GM12878 (cell line): ENCODE measurements around the gene CAST. TPM values are rescaled to one million over a fixed set of nuclear protein-coding genes. Genes with fewer than 3 reads are reported as not detected.

Experiments used
- ATAC-seq: fragments of 200-7000 bp; cut with Tn5 transposase; 3 replicates; pipeline ENCODE4 v1.9.1; 2020; ENCODE audit warnings: mild to moderate bottlenecking, moderate library complexity
- BruUV-seq: library from RNA; stranded (reverse); fragments of 400-500 nt; replicated peaks from 2 replicates; lab custom pipeline; 2021; lab: Mats Ljungman, UMichigan
- CTCF ChIA-PET: fragments of 300-600 bp; sonication (Branson Sonifier 250); formaldehyde crosslinking; extraction: SDS; loops from one replicate; lab custom pipeline; 2021; ENCODE audit warnings: inconsistent platforms; lab: Yijun Ruan, JAX
- POLR2A ChIA-PET: fragments of 350-600 bp; formaldehyde crosslinking; extraction: SDS; loops from one replicate; lab custom pipeline; 2021; ENCODE audit warnings: inconsistent platforms; lab: Charles Lee
- RAD21 ChIA-PET: fragments of 300-600 bp; sonication (Branson Sonifier 250); formaldehyde crosslinking; loops from one replicate; lab custom pipeline; 2023; ENCODE audit warnings: antibody characterized with exemption; ENCODE audit not compliant: unreplicated experiment; lab: Charles Lee
- SMC1A ChIA-PET: fragments of 300-600 bp; sonication (Branson Sonifier 250); formaldehyde crosslinking; loops from one replicate; lab custom pipeline; 2023; ENCODE audit not compliant: unreplicated experiment, uncharacterized antibody; lab: Charles Lee
- DNase-seq: peaks from one replicate; pipeline ENCODE4 v3.0.0-alpha.2; 2011; ENCODE audit warnings: low read depth, low spot score
- FAIRE-seq: peaks from 3 replicates; lab custom pipeline; 2011; peaks lifted over from hg19 to GRCh38; lab: Jason Lieb, UNC
- H2AFZ ChIP-seq: 2 replicates; pipeline ENCODE4 v1.6.0; 2011; ENCODE audit warnings: low read depth, low read length, control low read depth; ENCODE audit not compliant: control insufficient read depth
- H3K27ac ChIP-seq: 2 replicates; pipeline ENCODE4 v1.5.1; 2011; ENCODE audit warnings: control low read depth; ENCODE audit not compliant: control insufficient read depth, insufficient read depth
- H3K27me3 ChIP-seq, 2 experiments: replicated peaks in 1 of 2; 2 replicates each; pipeline versions ENCODE4 v1.6.0 to v1.6.1; 2011; ENCODE audit warnings: low read length in 1 of 2; ENCODE audit not compliant: control insufficient read depth in 2 of 2, insufficient read depth in 2 of 2
- H3K36me3 ChIP-seq, 2 experiments: 2 replicates each; pipeline ENCODE4 v1.5.1; 2011; ENCODE audit warnings: low read length in 1 of 2; ENCODE audit not compliant: control insufficient read depth in 2 of 2, insufficient read depth in 2 of 2
- H3K4me1 ChIP-seq: 2 replicates; pipeline ENCODE4 v1.6.1; 2011; ENCODE audit warnings: mild to moderate bottlenecking, low read length, moderate library complexity, mixed read lengths; ENCODE audit not compliant: control insufficient read depth, insufficient read depth
- H3K4me2 ChIP-seq: 2 replicates; pipeline ENCODE4 v1.6.0; 2011; ENCODE audit warnings: control low read depth; ENCODE audit not compliant: control insufficient read depth, insufficient read depth
- H3K4me3 ChIP-seq: fragments of 200-600 bp; sonication (generic); 2 replicates; pipeline ENCODE4 v1.5.1; 2016
- H3K79me2 ChIP-seq: 2 replicates; pipeline ENCODE4 v1.6.0; 2011; ENCODE audit warnings: low read length; ENCODE audit not compliant: control insufficient read depth, insufficient read depth
- H3K9ac ChIP-seq: 2 replicates; pipeline ENCODE4 v1.8.0; 2011; ENCODE audit warnings: low read length, control low read depth, mixed read lengths; ENCODE audit not compliant: control insufficient read depth, insufficient read depth
- H3K9me3 ChIP-seq: replicated peaks from 3 replicates; pipeline ENCODE4 v1.5.1; 2011; ENCODE audit warnings: mild to moderate bottlenecking, low read length; ENCODE audit not compliant: control insufficient read depth, insufficient read depth
- H4K20me1 ChIP-seq: 2 replicates; pipeline ENCODE4 v1.6.0; 2011; ENCODE audit not compliant: control insufficient read depth, insufficient read depth
- BRCA1 ChIP-seq: IDR thresholded peaks from 2 replicates; pipeline ENCODE4 v1.6.1; 2011; ENCODE audit warnings: low read depth, low read length, improper control_type of control experiment
- CHD2 ChIP-seq: IDR thresholded peaks from 2 replicates; pipeline ENCODE4 v1.6.1; 2011; ENCODE audit warnings: low read depth, low read length, improper control_type of control experiment, borderline replicate concordance
- JUNB ChIP-seq: IDR thresholded peaks from 2 replicates; pipeline ENCODE4 v1.6.1; 2016; ENCODE audit warnings: antibody characterized with exemption, mild to moderate bottlenecking
- RAD51 ChIP-seq: fragments of 450-650 bp; IDR thresholded peaks from 2 replicates; pipeline ENCODE4 v1.6.1; 2016; ENCODE audit warnings: moderate library complexity, mild to moderate bottlenecking, inconsistent platforms
- SIX5 ChIP-seq: IDR thresholded peaks from 2 replicates; pipeline ENCODE4 v1.6.1; 2011; ENCODE audit warnings: mild to moderate bottlenecking, low read depth, low read length, moderate library complexity; ENCODE audit not compliant: severe bottlenecking
- SMAD1 ChIP-seq: fragments of 450-650 bp; IDR thresholded peaks from 2 replicates; pipeline ENCODE4 v1.6.1; 2018; ENCODE audit warnings: mild to moderate bottlenecking, low read depth; ENCODE audit not compliant: partially characterized antibody
- TCF3 ChIP-seq: IDR thresholded peaks from 2 replicates; pipeline ENCODE4 v1.6.1; 2012; ENCODE audit warnings: low read depth, mild to moderate bottlenecking, low read length, borderline replicate concordance; ENCODE audit not compliant: insufficient read depth
- ZBTB11 ChIP-seq: fragments of 450-650 bp; formaldehyde crosslinking; IDR thresholded peaks from 2 replicates; pipeline ENCODE4 v1.5.0; 2022; ENCODE audit warnings: mild to moderate bottlenecking, missing genetic modification characterization
- ZNF274 ChIP-seq: IDR thresholded peaks from one replicate; pipeline ENCODE4 v1.8.0; 2011; ENCODE audit not compliant: insufficient read length, insufficient read depth
- WGBS: methylation state at CpG from one replicate; pipeline ENCODE4 v1.1.6; 2016; ENCODE audit warnings: low lambda C conversion rate; ENCODE audit not compliant: insufficient replicate concordance, insufficient coverage; ENCODE audit errors: missing lambda C conversion rate; 5-methylcytosine and 5-hydroxymethylcytosine counted together
- in situ Hi-C: fragments of 300-500 bp; cut with MboI; formaldehyde crosslinking; loops from 9 replicates; pipeline ENCODE4 v1.14.3; 2018; ENCODE audit warnings: mixed read lengths
- intact Hi-C: fragments of 100-400 bp; cut with micrococcal nuclease; formaldehyde crosslinking; loops from one replicate; pipeline ENCODE4 v1.14.2; 2022; ENCODE audit not compliant: unreplicated experiment
- polyA plus RNA-seq, 11 experiments: library from polyadenylated mRNA; depleted of rRNA in 4 of 11; unstranded in 6 of 11; stranded (reverse) in 5 of 11; fragments of >200 nt; fragmentation: Nextera tagmentation in 4 of 11; fragmentation: Illumina TruSeq in 1 of 11; extraction: Ambion mirVana in 4 of 11; extraction: Trizol in 1 of 11; gene quantifications; 1 replicate in 1 of 11; 2 replicates in 10 of 11; pipeline versions ENCODE4 v1.2.1 to v1.2.3, GENCODE V29; 2011 to 2016; ENCODE audit warnings: inconsistent platforms in 2 of 11, missing spikeins in 2 of 11, low read depth in 1 of 11
- total RNA-seq, 4 experiments: library from RNA; depleted of rRNA in 3 of 4; stranded (reverse); fragments of >200 nt in 3 of 4; fragmentation: Illumina TruSeq in 1 of 4; extraction: Trizol in 1 of 4; gene quantifications; 2 replicates each; pipeline versions ENCODE4 v1.2.1 to v1.2.3, GENCODE V29; 2013 to 2021
- TF ChIP-seq, protein P1 (sequence below): fragments of 450-650 bp; IDR thresholded peaks from 2 replicates; pipeline ENCODE4 v1.6.1; 2017; ENCODE audit warnings: borderline replicate concordance
- TF ChIP-seq, protein P2 (sequence below): fragments of 450-650 bp; conservative IDR thresholded peaks from 2 replicates; pipeline ENCODE4 v1.6.1; 2017; ENCODE audit warnings: mild to moderate bottlenecking, moderate library complexity

CAST gene
- total and polyA plus RNA-seq, 10 of the 15 experiments (the other 5 are each of a cell fraction or from before 2014, with no cell fraction given): 31.7 to 140 (median 68.5) TPM

GRCh38 chr5:96761618-96762017 is 99.4 kb downstream of the CAST start (continued):
- TF ChIP-seq RAD51 (no peak), TCF3 (no peak), BRCA1 (no peak), SMAD1 (no peak), ZNF274 (no peak), CHD2 (no peak), SIX5 (no peak), ZBTB11 (CRISPR knock-in tag) (no peak), JUNB (no peak)

DNA sequence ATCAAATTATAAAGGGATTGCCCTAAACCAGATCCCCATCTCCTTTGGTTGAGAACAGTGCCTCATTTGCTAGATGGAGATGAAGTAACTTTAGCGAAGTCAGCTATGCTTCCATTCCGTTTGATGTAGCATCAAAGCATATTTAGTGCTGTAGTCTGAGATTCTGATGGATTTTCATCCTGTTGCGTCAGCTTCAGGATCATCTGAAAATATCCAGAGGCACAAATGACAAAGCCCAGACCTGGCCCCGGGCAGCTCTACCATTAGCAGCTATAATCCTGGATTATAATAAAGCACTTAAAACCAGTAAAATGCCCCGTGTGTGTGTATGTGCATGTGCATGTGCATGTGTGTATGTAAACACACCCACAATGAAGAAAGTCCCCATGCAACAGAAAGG is 100.8 kb downstream of the CAST start:
- H3K9ac ChIP-seq: no peak overlapping the region
- H3K36me3 ChIP-seq: peaks cover 4 to 10% of the 10 kb centered on the region in 2 experiments
- H3K27me3 ChIP-seq: no peaks in the 10 kb centered on the region
- 90% methylated on average over 5 of the region's 5 CpGs for WGBS
- ChIA-PET CTCF (interaction anchor here (0.7 to 4.1 kb wide), 7 partner anchors 9 to 806 kb away, joined by 3 to 35 read pairs (median 5); no protein-coding TSS in a partner anchor), SMC1A (interaction anchor here (0.6 to 3.0 kb wide), 12 partner anchors 9 to 816 kb away, joined by 3 to 14 read pairs (median 4); no protein-coding TSS in a partner anchor), RAD21 (interaction anchor here (1.9 to 2.7 kb wide), 2 partner anchors 11 to 106 kb away, joined by 7 to 10 read pairs; no protein-coding TSS in a partner anchor), POLR2A (no interaction called here)
- no TSS peak for BruUV-seq
- no peak overlapping the region for H2AFZ ChIP-seq
- H3K4me1 ChIP-seq: no peaks in the 10 kb centered on the region
- no peaks in the 10 kb centered on the region for H3K79me2 ChIP-seq
- no peak overlapping the region for H3K27ac ChIP-seq
- intact Hi-C loops: no loop called here
- no peak for DNase-seq
- no peaks in the 10 kb centered on the region for H3K9me3 ChIP-seq
- no peak overlapping the region for H3K4me2 ChIP-seq
- H4K20me1 ChIP-seq: no peaks in the 10 kb centered on the region
- no peak for FAIRE-seq
- no peak overlapping the region for H3K4me3 ChIP-seq
- ATAC-seq: no peak
- in situ Hi-C loops: no loop called here
- TF ChIP-seq, protein P1, sequence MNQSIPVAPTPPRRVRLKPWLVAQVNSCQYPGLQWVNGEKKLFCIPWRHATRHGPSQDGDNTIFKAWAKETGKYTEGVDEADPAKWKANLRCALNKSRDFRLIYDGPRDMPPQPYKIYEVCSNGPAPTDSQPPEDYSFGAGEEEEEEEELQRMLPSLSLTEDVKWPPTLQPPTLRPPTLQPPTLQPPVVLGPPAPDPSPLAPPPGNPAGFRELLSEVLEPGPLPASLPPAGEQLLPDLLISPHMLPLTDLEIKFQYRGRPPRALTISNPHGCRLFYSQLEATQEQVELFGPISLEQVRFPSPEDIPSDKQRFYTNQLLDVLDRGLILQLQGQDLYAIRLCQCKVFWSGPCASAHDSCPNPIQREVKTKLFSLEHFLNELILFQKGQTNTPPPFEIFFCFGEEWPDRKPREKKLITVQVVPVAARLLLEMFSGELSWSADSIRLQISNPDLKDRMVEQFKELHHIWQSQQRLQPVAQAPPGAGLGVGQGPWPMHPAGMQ: no peak
- TF ChIP-seq, protein P2, sequence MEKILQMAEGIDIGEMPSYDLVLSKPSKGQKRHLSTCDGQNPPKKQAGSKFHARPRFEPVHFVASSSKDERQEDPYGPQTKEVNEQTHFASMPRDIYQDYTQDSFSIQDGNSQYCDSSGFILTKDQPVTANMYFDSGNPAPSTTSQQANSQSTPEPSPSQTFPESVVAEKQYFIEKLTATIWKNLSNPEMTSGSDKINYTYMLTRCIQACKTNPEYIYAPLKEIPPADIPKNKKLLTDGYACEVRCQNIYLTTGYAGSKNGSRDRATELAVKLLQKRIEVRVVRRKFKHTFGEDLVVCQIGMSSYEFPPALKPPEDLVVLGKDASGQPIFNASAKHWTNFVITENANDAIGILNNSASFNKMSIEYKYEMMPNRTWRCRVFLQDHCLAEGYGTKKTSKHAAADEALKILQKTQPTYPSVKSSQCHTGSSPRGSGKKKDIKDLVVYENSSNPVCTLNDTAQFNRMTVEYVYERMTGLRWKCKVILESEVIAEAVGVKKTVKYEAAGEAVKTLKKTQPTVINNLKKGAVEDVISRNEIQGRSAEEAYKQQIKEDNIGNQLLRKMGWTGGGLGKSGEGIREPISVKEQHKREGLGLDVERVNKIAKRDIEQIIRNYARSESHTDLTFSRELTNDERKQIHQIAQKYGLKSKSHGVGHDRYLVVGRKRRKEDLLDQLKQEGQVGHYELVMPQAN: no peak
